T-helper 17 cell (primary cell): ENCODE results near the gene SENP3. TPM values are rescaled to one million over a fixed set of nuclear protein-coding genes. Genes with fewer than 3 reads are reported as not detected.
A peak's percentile ranks its signal among the peaks of the same experiment; 100 is the strongest.

Experiments used
- ATAC-seq: fragments of 150-1000 bp; cut with Tn5 transposase; 2 replicates; pipeline ENCODE4 v1.10.0; 2021; ENCODE audit warnings: mild to moderate bottlenecking, moderate library complexity
- DNase-seq, 3 donors: peaks; one replicate each; pipeline versions ENCODE4 v3.0.0 to v3.0.0-alpha.2; 2020 to 2021
- H3K9me3 ChIP-seq: one replicate; pipeline ENCODE4 v1.7.0; 2013; ENCODE audit warnings: low read length, mild to moderate bottlenecking; ENCODE audit not compliant: control insufficient read depth, poor library complexity, severe bottlenecking
- H3K27ac Mint-ChIP-seq: one replicate; pipeline ENCODE4 v1.8.0; 2022; ENCODE audit warnings: mild to moderate bottlenecking, moderate library complexity, mixed read lengths
- H3K27me3 Mint-ChIP-seq: one replicate; pipeline ENCODE4 v1.8.0; 2022; ENCODE audit warnings: mixed read lengths
- H3K36me3 Mint-ChIP-seq: one replicate; pipeline ENCODE4 v1.8.0; 2022; ENCODE audit warnings: low read depth, mixed read lengths
- H3K4me1 Mint-ChIP-seq: one replicate; pipeline ENCODE4 v1.8.0; 2022; ENCODE audit warnings: mild to moderate bottlenecking, mixed read lengths
- H3K4me3 Mint-ChIP-seq: one replicate; pipeline ENCODE4 v1.8.0; 2022; ENCODE audit warnings: mild to moderate bottlenecking, moderate library complexity, mixed read lengths
- total RNA-seq, 4 donors: library from RNA in 2 of 4; stranded (reverse) in 2 of 4; gene quantifications; one replicate each; pipeline ENCODE4 v1.2.3 and lab custom pipeline; 2022 to 2026

SENP3 gene
- total RNA-seq, 2 donors from 2014 or later, result 33.4 to 37.0 TPM

DNA sequence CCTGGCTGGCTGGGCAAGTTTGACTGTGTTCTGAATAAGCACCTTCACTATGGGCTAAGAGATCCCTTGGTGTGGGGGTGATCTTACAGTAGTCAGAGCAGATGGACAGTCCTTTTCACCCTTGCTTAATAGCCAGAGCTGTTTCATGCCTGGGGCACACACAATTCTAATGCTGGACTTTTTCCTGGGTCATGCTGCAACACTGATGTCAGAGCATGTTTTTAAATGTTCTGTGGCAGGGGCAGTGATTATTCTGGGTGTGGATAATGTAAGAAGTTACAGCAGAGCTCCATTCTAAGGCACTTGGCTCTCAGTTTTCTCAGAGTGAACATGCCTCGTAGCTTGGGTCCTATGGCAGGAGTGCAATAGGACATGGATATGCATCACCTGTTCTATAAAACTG, 13.8 kb downstream of the SENP3 start:
- no peaks in the 10 kb centered on the region for H3K27me3 Mint-ChIP-seq
- H3K9me3 ChIP-seq, result no peaks in the 10 kb centered on the region
- peak overlapping the region; percentile 93 for H3K4me3 Mint-ChIP-seq
- H3K4me1 Mint-ChIP-seq, result peaks cover 52% of the 10 kb centered on the region
- H3K36me3 Mint-ChIP-seq, result peaks cover 7% of the 10 kb centered on the region
- H3K27ac Mint-ChIP-seq, result peak overlapping the region; percentile 98
- no peak for ATAC-seq
- no peak for DNase-seq

DNA sequence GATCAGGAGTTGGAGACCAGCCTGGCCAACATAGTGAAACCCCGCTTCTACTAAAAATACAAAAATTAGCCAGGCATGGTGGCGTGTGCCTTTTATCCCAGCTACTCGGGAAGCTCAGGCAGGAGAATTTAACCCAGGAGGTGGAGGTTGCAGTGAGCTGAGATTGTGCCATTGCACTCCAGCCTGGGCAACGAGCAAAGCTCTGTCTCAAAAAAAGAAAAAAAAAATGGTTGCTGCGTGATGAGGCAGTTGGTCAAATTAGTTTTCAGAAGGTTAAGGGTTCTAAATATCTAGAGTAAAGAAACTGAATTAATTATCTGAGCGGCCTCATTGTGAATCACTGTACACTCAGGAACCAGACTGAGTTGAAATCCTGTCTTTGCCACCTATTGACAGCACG, 14.2 kb downstream of the SENP3 start:
- peak overlapping the region; percentile 98 for H3K27ac Mint-ChIP-seq
- no peaks in the 10 kb centered on the region for H3K9me3 ChIP-seq
- H3K4me1 Mint-ChIP-seq, result peaks cover 57% of the 10 kb centered on the region
- H3K4me3 Mint-ChIP-seq, result peak overlapping the region; percentile 53
- ATAC-seq (no peak), DNase-seq (no peak)
- H3K27me3 Mint-ChIP-seq, result no peaks in the 10 kb centered on the region
- peaks cover 7% of the 10 kb centered on the region for H3K36me3 Mint-ChIP-seq

DNA sequence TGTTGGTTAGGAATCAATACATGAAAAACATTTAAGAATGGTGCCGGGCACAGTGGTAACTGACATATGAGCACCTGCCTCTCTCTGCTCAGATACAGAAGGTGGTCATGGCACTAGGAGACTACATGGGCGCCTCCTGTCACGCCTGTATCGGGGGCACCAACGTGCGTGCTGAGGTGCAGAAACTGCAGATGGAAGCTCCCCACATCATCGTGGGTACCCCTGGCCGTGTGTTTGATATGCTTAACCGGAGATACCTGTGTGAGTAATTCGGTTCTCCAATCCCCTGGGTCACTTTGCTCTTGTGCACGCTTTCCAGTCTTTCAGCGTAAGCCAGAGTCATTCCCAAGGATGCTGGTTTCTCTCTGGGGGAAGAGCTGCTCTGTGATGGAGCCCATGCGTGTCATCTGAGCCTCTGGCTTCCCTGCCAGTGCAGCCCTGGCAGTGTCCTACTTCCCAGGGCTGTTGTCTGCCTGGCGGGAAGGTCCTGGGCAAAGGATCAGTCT, 14.8 kb downstream of the SENP3 start:
- ATAC-seq, result no peak
- H3K27me3 Mint-ChIP-seq, result no peaks in the 10 kb centered on the region
- H3K4me1 Mint-ChIP-seq, result peaks cover 56% of the 10 kb centered on the region
- H3K9me3 ChIP-seq, result no peaks in the 10 kb centered on the region
- DNase-seq, result no peak
- peaks cover 7% of the 10 kb centered on the region for H3K36me3 Mint-ChIP-seq
- H3K27ac Mint-ChIP-seq, result peak overlapping the region; percentile 98
- H3K4me3 Mint-ChIP-seq, result peak overlapping the region; percentile 53

DNA sequence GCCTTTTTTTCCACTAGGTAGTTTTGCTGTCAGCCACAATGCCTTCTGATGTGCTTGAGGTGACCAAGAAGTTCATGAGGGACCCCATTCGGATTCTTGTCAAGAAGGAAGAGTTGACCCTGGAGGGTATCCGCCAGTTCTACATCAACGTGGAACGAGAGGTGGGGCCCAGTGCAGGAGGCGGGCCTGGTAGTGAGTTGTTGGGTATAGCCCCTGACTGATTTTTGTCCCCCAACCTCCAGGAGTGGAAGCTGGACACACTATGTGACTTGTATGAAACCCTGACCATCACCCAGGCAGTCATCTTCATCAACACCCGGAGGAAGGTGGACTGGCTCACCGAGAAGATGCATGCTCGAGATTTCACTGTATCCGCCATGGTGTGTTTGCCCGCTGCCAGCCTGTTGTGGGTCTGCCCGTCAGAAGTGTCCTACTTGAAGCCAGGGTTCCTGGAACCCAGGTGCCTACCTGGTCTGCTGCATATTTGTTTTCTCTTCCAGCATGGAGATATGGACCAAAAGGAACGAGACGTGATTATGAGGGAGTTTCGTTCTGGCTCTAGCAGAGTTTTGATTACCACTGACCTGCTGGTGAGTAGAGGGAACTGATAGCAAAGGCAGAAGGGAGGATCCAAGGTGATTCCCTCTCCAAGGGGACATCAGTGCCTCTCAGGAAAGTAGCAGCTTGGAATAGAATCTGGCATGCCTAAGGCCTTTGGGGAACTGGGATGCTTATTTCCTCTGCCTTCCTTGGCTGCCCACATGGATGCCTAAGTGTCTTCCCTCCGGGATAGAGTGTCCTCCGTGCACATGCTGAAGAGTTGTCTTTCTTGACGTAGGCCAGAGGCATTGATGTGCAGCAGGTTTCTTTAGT, 15.8 kb downstream of the SENP3 start:
- H3K36me3 Mint-ChIP-seq, result peaks cover 7% of the 10 kb centered on the region
- H3K27me3 Mint-ChIP-seq, result no peaks in the 10 kb centered on the region
- peak overlapping the region; percentile 98 for H3K27ac Mint-ChIP-seq
- ATAC-seq, result no peak
- H3K9me3 ChIP-seq, result no peaks in the 10 kb centered on the region
- H3K4me1 Mint-ChIP-seq, result peaks cover 52% of the 10 kb centered on the region
- peak overlapping the region; percentile 50 for H3K4me3 Mint-ChIP-seq
- DNase-seq, result no peak

DNA sequence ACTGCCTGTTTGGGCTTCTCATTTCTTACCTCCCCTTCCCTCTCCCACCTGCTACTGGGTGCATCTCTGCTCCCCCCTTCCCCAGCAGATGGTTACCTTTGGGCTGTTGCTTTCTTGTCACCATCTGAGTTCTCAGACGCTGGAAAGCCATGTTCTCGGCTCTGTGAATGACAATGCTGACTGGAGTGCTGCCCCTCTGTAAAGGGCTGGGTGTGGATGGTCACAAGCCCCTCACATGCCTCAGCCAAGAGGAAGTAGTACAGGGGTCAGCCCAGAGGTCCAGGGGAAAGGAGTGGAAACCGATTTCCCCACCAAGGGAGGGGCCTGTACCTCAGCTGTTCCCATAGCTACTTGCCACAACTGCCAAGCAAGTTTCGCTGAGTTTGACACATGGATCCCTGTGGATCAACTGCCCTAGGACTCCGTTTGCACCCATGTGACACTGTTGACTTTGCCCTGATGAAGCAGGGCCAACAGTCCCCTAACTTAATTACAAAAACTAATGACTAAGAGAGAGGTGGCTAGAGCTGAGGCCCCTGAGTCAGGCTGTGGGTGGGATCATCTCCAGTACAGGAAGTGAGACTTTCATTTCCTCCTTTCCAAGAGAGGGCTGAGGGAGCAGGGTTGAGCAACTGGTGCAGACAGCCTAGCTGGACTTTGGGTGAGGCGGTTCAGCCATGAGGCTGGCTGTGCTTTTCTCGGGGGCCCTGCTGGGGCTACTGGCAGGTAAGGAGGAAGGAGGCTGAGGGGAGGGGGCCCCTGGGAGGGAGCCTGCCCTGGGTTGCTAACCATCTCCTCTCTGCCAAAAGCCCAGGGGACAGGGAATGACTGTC, 17.5 kb downstream of the SENP3 start, which contains the start of gene CD68:
TSS of gene CD68 (plus strand) at position 638 of the 833 bp plus-strand sequence. CDS start at position 678, 40 bp downstream.
- H3K36me3 Mint-ChIP-seq, result peaks cover 2% of the 10 kb centered on the region
- peak; percentile 14 for ATAC-seq

DNA sequence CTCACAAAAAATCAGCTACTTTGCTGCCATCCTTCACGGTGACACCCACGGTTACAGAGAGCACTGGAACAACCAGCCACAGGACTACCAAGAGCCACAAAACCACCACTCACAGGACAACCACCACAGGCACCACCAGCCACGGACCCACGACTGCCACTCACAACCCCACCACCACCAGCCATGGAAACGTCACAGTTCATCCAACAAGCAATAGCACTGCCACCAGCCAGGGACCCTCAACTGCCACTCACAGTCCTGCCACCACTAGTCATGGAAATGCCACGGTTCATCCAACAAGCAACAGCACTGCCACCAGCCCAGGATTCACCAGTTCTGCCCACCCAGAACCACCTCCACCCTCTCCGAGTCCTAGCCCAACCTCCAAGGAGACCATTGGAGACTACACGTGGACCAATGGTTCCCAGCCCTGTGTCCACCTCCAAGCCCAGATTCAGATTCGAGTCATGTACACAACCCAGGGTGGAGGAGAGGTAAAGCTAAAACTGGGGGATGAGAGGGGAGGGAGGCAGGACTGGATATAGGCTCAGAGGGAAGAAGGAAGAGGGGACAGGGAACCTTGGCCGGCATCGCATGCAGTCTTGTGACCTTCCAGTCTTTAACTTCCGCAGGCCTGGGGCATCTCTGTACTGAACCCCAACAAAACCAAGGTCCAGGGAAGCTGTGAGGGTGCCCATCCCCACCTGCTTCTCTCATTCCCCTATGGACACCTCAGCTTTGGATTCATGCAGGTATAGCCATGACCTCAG, 18.3 kb downstream of the SENP3 start:
- ATAC-seq (no peak), DNase-seq (no peak)
- peaks cover 2% of the 10 kb centered on the region for H3K36me3 Mint-ChIP-seq
- H3K27me3 Mint-ChIP-seq, result no peaks in the 10 kb centered on the region
- H3K4me1 Mint-ChIP-seq, result peaks cover 51% of the 10 kb centered on the region
- H3K27ac Mint-ChIP-seq, result peak overlapping the region; percentile 89
- H3K9me3 ChIP-seq, result no peaks in the 10 kb centered on the region
- peak overlapping the region; percentile 66 for H3K4me3 Mint-ChIP-seq

More for the DNA sequence above, 17.5 kb downstream of the SENP3 start, which contains the start of gene CD68:
- DNase-seq, result no peak
- H3K4me3 Mint-ChIP-seq, result peak within 1 kb of the TSS; percentile 66
- no peaks in the 10 kb centered on the region for H3K9me3 ChIP-seq
- no peaks in the 10 kb centered on the region for H3K27me3 Mint-ChIP-seq
- H3K27ac Mint-ChIP-seq, result peak within 1 kb of the TSS; percentile 89
- H3K4me1 Mint-ChIP-seq, result peaks cover 50% of the 10 kb centered on the region

DNA sequence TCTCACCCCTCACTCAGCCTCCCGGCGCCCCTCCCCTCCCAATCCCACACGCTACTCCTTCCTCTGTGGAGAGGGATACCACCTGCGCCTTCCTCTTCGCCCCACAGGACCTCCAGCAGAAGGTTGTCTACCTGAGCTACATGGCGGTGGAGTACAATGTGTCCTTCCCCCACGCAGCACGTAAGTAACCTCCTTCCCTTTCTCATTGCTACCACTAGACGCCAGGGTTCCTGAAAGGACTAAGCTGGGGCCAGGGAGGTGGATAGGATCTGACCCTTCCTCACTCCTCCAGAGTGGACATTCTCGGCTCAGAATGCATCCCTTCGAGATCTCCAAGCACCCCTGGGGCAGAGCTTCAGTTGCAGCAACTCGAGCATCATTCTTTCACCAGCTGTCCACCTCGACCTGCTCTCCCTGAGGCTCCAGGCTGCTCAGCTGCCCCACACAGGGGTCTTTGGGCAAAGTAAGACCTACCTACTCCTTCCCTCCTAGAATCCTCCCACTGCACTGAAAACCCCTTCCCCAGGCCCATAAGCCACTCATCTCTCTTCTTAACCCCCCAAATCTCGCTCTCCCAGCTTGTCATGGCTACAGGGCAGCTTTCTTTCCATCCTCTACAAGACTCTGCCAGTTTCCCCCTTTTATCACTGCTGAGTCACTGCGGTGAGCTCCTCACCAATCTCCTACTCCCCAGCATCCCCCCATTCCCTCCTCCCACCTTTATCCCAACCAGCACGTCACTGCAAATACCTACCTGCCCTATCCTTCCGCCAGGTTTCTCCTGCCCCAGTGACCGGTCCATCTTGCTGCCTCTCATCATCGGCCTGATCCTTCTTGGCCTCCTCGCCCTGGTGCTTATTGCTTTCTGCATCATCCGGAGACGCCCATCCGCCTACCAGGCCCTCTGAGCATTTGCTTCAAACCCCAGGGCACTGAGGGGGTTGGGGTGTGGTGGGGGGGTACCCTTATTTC, 19.2 kb downstream of the SENP3 start:
- H3K4me1 Mint-ChIP-seq, result peaks cover 57% of the 10 kb centered on the region
- DNase-seq (no peak), ATAC-seq (no peak)
- H3K9me3 ChIP-seq, result no peaks in the 10 kb centered on the region
- H3K27me3 Mint-ChIP-seq, result no peaks in the 10 kb centered on the region
- H3K27ac Mint-ChIP-seq, result no peak overlapping the region
- H3K36me3 Mint-ChIP-seq, result peaks cover 2% of the 10 kb centered on the region
- no peak overlapping the region for H3K4me3 Mint-ChIP-seq

DNA sequence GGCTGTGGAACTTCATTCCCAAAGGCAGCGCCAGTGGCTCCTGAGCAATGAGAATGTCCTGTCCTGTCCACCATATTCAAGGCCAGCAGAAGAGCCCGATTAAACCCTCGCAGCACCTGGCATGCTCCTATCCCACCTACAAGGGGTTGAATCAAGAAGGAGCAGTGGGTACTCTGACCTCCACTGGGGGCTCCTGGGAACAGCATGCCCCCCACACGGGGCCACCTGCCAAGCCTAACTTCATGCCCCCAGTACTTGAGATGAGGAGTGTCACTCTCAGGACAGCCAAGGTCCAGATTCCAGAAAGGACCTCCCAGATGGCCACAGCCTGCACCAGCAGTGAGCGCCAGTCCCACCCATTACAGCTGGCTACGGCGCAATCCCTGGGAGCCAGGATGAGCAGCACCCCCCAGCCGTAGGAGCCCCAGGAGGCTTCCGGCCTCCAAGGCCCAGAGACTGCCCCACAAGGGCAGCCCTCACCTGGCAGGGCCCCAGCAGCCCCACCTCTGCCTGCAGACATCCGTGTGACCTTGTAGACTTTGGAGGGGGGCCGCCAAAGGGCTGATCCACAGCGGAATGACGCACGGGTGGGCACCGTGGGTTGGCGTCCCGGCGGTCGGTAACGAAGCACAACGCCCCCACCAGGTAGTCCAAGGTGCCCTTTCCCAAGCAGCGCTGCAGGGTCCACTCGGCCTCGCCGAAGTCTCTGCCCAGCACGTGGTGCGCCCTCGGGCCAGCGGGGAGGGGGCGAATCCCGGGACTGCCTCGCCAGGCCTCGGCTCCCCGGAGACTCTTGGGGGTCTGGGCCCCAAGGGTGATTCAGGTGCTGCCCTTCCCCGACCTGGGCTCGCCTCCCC, 20.9 kb downstream of the SENP3 start:
- peaks cover 2% of the 10 kb centered on the region for H3K36me3 Mint-ChIP-seq
- no peaks in the 10 kb centered on the region for H3K9me3 ChIP-seq
- H3K4me3 Mint-ChIP-seq, result no peak overlapping the region
- no peak for ATAC-seq
- H3K27ac Mint-ChIP-seq, result peak overlapping the region; percentile 96
- no peak for DNase-seq
- H3K4me1 Mint-ChIP-seq, result peaks cover 48% of the 10 kb centered on the region
- H3K27me3 Mint-ChIP-seq, result no peaks in the 10 kb centered on the region

DNA sequence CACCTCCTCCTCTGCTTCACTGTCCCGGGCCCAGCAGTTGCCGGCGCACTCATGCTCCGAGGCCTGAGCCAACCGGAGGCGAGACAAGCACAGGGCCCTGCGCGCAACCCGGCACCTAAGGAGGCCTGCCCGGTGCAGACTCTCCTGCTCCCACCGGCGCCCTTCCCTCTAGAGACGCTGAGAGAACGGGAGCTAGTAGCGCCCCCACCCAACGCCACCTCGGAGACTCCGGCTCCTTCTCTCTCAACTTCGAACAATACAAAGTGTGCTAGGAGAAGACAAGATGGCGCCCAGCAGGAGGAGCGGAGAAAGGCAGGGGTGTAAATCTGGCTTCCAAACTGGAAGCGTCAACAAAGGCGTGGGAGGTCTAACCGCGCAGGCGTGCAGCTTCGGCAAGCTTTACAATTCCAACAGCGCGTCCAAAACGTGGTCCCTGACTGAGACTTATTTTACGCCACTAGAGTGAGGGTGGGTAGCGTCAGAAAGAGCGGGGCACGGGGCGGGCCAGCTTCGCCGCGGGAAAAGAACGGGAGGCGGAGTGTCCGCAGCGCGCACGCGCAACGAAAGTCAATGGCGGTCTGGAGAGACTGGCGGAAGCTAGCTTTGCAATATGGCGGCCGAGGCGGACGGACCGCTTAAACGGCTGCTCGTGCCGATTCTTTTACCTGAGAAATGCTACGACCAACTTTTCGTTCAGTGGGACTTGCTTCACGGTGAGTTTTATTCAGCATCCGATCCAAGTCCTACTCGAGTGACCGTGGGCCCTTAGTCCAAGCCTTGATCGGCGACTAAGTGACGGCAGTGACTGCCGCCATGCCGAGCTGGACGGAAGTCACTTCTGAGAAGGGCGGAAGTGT, 21.8 kb downstream of the SENP3 start, which contains the start of gene MPDU1:
TSS of gene MPDU1 (plus strand) at position 600 of the 857 bp plus-strand sequence. CDS start at position 611, 11 bp downstream.
- Mint-ChIP-seq H3K36me3 (peaks cover 2% of the 10 kb centered on the region), H3K27me3 (no peaks in the 10 kb centered on the region), H3K4me1 (peaks cover 43% of the 10 kb centered on the region), H3K27ac (peak within 1 kb of the TSS; percentile 96), H3K4me3 (peak within 1 kb of the TSS; percentile 95)
- DNase-seq, result peak; percentile 87 to 90 (median 88)
- peak; percentile 84 for ATAC-seq
- no peaks in the 10 kb centered on the region for H3K9me3 ChIP-seq

DNA sequence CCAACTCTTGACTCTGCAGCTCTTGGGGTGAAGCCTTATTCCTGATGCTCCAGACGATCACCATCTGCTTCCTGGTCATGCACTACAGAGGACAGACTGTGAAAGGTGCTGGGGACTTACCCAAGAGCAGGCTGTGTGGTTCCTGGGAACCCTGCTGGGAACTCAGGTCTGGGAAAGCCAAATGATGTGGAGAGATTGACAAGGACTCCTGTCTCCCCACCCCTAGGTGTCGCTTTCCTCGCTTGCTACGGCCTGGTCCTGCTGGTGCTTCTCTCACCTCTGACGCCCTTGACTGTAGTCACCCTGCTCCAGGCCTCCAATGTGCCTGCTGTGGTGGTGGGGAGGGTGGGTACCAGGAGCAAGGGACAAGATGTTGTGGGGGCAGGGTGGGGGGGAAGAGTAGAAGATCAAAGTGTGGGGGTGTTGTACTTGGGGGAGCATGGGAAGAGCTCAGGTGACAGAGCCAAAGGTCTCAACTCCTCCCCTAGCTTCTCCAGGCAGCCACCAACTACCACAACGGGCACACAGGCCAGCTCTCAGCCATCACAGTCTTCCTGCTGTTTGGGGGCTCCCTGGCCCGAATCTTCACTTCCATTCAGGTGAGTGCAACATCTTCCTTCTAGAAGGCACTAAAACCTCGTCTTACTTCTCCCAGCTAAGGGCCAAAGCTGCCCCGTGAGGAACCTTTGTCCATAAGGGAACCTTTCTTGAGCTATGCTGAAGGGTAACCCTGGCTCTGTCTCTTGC, 25.1 kb downstream of the SENP3 start:
- no peaks in the 10 kb centered on the region for H3K27me3 Mint-ChIP-seq
- ATAC-seq, result no peak
- no peak overlapping the region for H3K27ac Mint-ChIP-seq
- H3K36me3 Mint-ChIP-seq, result peaks cover 2% of the 10 kb centered on the region
- no peak overlapping the region for H3K4me3 Mint-ChIP-seq
- H3K4me1 Mint-ChIP-seq, result peaks cover 23% of the 10 kb centered on the region
- no peaks in the 10 kb centered on the region for H3K9me3 ChIP-seq
- DNase-seq, result no peak
